Measurements from ENCODE around the gene UNC119B. TPM values are rescaled to one million over a fixed set of nuclear protein-coding genes. Genes with fewer than 3 reads are reported as not detected.

Gene UNC119B
- total RNA-seq, 1 experiment from 2014 or later, result 33.8 TPM

DNA sequence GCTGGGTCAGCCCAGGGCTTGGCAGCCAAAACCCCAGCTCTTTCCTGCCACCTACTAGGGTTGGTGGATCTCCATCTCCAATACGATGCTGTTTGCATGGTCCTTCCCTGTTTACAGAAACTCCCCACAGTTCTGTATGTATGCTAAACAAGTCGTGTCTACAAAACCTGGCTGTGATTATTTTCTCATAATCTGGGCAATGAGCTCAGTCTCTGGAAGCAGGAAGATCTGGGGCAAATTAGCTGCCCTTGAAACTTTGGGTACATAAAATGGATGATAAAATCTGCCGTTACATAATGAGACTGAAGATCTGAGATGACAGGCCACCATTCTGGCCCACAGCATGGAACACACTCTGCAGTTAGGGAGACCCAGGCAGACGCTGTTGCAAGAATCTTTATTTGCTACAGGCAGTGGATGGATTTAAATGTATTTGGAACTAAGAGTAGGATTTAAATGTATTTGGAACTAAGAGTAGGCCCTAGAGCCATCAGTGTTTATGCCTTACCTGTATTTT, 47.0 kb downstream of the UNC119B start:
- POLR2A ChIA-PET, result no interaction called here
- CTCF ChIA-PET, result no interaction called here
- RAD21 ChIA-PET (ENCODE audit: low non-redundant PET in 1 of 2, low total read pairs in 2 of 2, uncharacterized antibody in 2 of 2, unreplicated experiment in 2 of 2), result no interaction called here
- ATAC-seq (no peak), DNase-seq (ENCODE audit: low read depth, low spot score) (no peak)
- Histone ChIP-seq H3K36me3 (ENCODE audit: control insufficient read depth in 1 of 2, insufficient read depth in 2 of 2, low read length in 2 of 2) (no peaks in the 10 kb centered on the region; a peak in 1 of 4 replicates), H3K79me2 (ENCODE audit: insufficient read depth, low read length) (no peaks in the 10 kb centered on the region), H3K27ac (ENCODE audit: low read depth, low read length) (no peak overlapping the region), H2AFZ (ENCODE audit: low read depth, low read length, poor library complexity, severe bottlenecking) (no peak overlapping the region), H3K4me3 (replicated peaks in 1 of 2; ENCODE audit: low read depth in 1 of 2, low read length in 2 of 2) (no peak overlapping the region), H3K4me2 (ENCODE audit: low read length) (no peak overlapping the region), H3K9me3 (ENCODE audit: control insufficient read depth in 1 of 2, insufficient read depth in 1 of 2, low read depth in 1 of 2, low read length in 2 of 2) (no peaks in the 10 kb centered on the region), H3K4me1 (ENCODE audit: control insufficient read depth in 1 of 2, insufficient read depth in 2 of 2, low read length in 2 of 2) (peaks cover 0 to 2% of the 10 kb centered on the region in 2 experiments; a peak in 1 of 4 replicates), H3K9ac (ENCODE audit: low read length) (no peak overlapping the region), H3K9me2 (ENCODE audit: insufficient read depth) (no peaks in the 10 kb centered on the region), H3K27me3 (ENCODE audit: insufficient read depth, low read length) (no peaks in the 10 kb centered on the region), H4K20me1 (ENCODE audit: insufficient read depth) (no peaks in the 10 kb centered on the region)
- TF ChIP-seq, protein P1, sequence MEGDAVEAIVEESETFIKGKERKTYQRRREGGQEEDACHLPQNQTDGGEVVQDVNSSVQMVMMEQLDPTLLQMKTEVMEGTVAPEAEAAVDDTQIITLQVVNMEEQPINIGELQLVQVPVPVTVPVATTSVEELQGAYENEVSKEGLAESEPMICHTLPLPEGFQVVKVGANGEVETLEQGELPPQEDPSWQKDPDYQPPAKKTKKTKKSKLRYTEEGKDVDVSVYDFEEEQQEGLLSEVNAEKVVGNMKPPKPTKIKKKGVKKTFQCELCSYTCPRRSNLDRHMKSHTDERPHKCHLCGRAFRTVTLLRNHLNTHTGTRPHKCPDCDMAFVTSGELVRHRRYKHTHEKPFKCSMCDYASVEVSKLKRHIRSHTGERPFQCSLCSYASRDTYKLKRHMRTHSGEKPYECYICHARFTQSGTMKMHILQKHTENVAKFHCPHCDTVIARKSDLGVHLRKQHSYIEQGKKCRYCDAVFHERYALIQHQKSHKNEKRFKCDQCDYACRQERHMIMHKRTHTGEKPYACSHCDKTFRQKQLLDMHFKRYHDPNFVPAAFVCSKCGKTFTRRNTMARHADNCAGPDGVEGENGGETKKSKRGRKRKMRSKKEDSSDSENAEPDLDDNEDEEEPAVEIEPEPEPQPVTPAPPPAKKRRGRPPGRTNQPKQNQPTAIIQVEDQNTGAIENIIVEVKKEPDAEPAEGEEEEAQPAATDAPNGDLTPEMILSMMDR (IDR thresholded peaks at IDR 0.05 in 2 of 3, conservative IDR thresholded peaks at IDR 0.05 in 1 of 3; ENCODE audit: borderline replicate concordance in 1 of 3, insufficient read depth in 1 of 3, low read depth in 2 of 3, low read length in 2 of 3), result no peak
- TF ChIP-seq CEBPB (IDR thresholded peaks at IDR 0.05; ENCODE audit: low read depth) (no peak), TCF7L2 (IDR thresholded peaks at IDR 0.05; ENCODE audit: borderline replicate concordance, extremely low read depth, insufficient read depth, insufficient read length) (no peak), ZNF274 (IDR thresholded peaks at IDR 0.05; ENCODE audit: low read depth, low read length) (no peak), SIN3A (IDR thresholded peaks at IDR 0.05; ENCODE audit: low read depth) (no peak), SRF (IDR thresholded peaks at IDR 0.05; ENCODE audit: low read depth) (no peak), POLR2A (IDR thresholded peaks at IDR 0.05; ENCODE audit: borderline replicate concordance, extremely low read depth, insufficient read depth, insufficient read length) (no peak), POLR2AphosphoS5 (IDR thresholded peaks at IDR 0.05; ENCODE audit: low read depth, low read length) (no peak), CBX3 (IDR thresholded peaks at IDR 0.05; ENCODE audit: low read depth) (no peak), EGR1 (IDR thresholded peaks at IDR 0.05; ENCODE audit: low read depth) (no peak), SP1 (IDR thresholded peaks at IDR 0.05; ENCODE audit: low read depth) (no peak)
- TF ChIP-seq, protein P2, sequence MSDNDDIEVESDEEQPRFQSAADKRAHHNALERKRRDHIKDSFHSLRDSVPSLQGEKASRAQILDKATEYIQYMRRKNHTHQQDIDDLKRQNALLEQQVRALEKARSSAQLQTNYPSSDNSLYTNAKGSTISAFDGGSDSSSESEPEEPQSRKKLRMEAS (IDR thresholded peaks at IDR 0.05), result no peak
- intact Hi-C loops (cut with micrococcal nuclease), result no loop called here
- no TSS peak for BruUV-seq (replicated peaks)

Measured in HCT116 (cell line).